HG02852 (cell line): ENCODE results near the gene NME3.
A peak's percentile ranks its signal among the peaks of the same experiment; 100 is the strongest.

ENCODE experiments used
- ATAC-seq: cut with Tn5 transposase; IDR thresholded peaks from one replicate; pipeline ENCODE4 v1.9.1; 2021; ENCODE audit warnings: mild to moderate bottlenecking, moderate library complexity; ENCODE audit not compliant: unreplicated experiment

The NME3 gene

DNA sequence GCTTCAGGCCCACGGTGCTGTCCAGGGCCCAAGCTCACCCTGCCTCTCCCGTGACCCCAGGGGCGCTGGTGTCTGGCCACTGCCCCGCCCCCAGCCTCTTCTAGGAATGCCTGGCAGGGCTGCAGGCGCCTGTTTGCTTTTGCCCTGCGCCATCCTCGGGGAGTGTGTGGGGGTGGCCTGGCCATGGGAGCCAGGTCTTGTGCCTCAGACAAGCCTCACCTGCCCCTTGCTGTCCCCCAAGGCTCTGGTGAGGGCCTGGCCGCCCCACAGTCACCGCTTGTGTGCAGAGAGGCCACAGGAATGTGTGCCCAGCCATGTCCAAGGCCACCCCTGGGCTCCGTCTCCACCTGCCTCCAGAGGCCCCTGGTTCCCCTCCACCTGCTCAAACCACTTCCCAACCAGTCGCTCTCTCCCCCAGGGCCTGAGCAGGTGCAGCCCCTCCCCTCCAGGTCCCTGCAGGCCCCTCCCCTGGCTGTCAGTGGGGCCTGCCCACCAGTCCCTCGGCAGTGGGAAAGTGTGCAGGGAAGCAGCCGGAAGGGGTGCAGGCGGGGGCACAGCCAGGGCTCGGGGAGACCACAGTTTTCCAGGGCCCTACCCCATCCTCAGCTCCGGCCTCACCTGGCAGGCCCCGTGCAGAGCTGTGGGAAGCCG lies 23.0 kb upstream of the NME3 start:
- ATAC-seq = no peak

DNA sequence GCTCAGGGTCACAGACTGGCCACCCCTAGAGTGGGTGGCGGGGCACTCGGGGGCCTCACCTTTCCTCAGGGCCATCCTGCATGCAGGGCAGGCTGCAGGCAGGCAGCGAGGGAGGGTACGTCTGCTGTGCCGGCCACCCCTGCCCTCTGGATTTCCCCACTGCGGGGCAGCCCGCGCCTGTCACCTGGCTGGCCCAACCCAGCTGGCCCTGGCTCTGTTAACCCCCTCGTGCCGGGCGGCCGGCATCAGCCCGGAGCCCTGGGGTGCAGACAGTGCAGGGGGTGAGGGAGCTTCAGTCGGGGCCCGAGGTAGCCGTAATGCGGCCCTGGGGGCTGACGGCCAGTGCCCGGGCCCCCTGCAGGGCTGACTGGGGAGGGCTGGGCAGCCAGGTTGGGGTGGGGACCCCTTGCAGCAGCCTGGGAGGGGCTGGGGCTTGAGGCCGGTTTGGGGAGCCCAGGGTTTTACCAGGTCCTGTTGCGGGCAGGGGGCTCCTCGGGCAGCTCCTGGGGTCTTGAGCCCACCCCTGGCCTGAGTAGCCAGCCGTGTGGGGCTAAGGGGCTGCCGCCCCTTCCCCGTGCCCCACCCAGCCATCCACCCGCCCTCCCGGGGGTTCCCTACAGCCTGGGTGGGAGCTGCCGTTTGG lies 22.4 kb upstream of the NME3 start, which contains the start of gene IGFALS:
IGFALS (minus strand) TSS at position 128 of the 643 bp plus-strand sequence; CDS start at position 75, 53 bp downstream.
- ATAC-seq = no peak

DNA sequence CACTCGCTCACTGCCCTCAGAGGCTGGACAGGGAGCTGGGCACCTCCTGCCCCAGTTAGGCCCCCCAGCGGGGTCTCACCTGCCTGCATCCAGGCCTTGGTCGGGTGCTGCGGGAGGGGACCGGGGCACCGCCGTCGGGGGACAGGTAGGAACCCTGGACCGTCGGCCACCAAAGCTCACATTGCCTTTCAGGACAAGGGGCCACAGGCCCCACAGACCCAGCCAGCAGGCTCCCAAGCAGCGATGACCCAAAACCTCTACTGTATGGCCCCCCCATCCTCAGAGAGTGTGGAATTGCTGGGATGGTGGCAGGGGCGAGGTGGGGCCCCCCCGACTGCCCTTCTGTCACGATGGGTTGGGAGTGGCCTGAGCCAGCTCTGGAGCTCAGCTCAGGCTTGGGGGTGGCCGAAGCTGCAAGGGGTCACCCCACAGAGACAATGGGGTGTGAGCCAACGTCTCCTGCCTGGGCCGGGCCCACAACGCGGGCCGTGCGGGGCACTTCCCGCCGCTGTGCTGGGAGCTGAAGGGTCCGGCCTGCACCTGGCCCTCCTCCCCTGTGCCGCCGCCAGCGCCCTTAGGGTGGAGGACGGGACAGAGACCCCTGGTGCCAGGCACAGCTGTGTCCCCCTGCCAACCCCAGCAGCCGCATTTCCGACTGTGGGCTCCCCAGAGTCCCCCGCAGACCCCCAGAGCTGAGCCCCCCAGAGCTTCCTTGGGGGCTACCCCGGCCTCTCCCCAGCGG lies 21.7 kb upstream of the NME3 start:
- no peak for ATAC-seq

DNA sequence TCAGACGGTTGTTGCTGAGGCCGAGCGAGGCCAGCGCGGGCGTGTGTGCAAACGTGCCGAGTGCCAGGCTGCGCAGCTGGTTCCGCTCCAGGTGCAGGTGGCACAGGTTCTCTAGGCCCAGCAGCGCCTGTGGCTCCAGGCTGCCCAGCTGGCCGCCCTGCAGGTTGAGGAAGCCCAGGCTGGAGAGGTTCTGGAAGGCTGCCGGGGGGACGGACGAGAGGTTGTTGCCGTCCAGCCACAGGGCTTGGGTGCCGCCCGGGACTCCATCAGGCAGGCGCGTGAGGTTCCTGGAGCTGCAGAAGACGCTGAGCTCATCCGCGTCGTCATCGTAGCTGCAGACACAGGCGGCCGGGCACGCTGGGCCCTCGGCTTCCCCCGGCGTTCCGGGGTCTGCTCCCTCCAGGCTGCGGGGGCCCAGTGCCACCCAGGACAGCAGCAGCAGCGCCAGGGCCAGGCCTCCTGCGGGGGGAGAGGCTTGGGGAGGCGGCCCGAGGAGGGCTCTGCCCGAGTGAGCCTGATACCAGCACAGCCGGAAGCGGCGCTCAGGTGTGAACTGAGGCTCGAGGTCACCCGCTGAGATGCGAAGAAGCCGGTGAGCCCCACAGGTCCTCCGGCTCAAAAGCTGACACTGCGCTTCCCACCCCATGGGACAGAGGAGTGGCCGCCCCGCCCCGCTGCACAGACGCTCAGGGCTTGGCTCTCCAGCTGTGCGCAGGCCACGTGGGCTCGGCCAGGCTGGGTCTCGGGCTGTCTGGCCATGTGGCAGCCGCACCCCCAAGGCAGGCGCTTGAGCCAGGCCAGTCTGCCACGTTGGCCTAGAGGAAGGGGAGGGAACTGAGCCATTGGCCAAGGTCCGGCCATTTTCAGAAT lies 20.8 kb upstream of the NME3 start:
- no peak for ATAC-seq

DNA sequence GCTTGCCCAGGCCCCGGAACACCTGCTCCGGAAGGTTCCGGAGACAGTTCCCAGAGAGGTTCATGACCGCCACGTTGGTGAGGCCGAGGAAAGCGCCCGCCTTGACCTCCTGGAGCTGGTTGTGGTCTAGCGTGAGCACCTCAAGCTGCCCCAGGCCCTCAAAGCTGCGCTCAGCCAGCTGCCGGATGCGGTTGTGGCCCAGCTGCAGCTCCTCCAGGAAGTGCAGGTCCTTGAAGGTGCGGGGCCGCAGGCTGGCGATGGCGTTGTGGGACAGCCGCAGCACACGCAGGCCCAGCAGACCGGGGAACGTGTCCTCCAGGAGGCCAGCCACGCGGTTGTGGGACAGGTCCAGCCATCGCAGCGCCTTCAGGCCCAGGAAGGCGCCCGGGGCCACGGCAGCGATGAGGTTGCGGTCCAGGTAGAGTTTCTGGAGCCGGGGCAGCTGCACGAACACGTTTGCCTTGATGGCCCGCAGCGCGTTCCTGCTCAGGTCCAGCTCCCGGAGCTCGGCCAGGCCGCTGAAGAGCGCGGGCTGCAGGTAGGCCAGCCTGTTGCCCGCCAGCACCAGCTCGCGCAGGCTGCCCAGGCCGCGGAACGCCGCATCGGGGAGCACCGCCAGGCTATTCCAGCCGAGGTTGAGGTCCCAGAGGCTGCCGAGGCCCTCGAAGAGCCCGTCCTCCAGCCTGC lies 20.1 kb upstream of the NME3 start:
- ATAC-seq = no peak

DNA sequence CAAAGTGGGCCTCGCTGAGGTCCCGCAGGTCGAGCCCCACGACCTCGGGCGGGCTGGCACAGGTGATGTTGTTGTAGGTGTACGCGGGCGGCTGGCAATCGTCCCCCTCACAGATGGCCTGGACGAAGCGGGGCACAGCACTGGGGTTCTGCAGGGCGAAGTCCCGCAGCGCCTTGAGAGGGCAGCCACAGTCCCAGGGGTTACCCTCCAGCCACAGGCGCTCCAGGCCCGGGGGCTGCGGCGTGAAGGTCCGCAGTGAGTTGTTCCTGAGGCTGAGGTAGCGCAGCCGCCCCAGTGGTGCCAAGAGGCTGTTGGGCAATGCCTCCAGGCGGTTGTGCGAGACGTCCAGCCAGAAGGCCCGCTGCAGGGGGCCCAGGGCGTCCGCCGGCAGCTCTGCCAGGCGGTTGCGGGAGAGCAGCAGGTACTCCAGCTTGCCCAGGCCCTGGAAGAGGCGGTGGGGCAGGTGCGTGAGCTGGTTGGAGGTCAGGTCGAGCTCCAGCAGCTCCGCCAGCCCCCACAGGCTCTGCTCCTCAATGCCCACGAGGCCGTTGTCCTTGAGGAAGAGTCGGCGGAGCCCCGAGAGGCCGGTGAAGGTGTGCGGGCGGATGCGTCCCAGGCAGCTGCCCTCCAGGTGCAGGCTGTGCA lies 19.4 kb upstream of the NME3 start:
- no peak for ATAC-seq

DNA sequence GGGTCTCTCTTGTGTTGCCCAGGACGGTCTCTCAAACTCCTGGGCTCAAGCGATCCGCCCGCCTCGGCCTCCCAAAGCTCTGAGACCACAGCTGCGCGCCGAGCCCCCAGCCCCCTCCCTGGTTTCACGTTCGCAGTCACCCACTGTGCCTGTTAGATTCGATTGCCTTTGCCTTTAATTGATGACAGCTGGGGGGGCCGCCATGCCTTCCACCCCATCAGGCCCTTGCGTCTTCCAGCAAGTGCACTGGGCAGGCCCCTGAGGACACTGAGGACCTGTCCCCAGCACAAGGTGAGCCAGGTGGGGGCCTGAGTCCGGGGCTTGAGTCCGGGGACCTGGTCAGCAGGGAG lies 18.9 kb upstream of the NME3 start:
- ATAC-seq = no peak

DNA sequence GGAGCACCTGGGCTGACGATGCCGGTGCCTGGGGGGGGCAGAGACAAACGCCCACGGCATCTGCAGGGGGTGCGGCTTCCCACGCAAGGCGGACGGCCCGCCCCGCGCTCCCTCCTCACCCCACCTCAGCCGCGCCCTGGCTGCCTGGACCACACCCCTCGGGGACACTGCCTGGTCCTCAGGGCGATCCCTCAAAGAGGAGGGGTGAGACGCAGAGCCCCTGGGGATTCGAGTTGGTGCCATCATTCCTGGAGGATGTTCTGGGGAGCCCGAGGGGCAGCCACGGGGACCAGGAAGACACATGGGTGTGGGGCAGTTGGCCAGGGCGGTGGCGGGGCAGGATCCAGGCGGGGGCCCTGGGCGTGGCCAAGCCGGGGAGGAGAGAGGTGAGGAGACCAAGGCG lies 18.3 kb upstream of the NME3 start:
- ATAC-seq = no peak

DNA sequence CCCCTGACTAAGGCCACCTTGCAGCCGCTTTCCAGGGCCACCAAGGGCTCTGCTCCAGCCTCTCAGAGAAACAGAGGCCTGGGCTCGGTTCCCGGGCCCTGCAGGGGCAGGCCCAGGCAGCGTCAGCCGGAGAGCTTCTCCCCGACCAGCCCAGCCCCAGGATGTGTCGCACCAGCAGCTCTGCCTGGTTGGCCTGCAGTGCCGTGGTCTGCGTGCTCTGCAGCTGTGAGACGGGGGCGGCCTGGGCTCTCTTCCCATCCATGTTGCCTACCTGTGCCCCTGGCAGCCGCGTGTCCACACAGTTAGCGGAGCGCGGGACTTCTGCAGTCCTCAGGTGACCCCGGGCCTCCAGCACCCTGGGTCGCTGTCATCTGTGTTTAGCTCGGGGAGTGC lies 17.4 kb upstream of the NME3 start:
- ATAC-seq = no peak

DNA sequence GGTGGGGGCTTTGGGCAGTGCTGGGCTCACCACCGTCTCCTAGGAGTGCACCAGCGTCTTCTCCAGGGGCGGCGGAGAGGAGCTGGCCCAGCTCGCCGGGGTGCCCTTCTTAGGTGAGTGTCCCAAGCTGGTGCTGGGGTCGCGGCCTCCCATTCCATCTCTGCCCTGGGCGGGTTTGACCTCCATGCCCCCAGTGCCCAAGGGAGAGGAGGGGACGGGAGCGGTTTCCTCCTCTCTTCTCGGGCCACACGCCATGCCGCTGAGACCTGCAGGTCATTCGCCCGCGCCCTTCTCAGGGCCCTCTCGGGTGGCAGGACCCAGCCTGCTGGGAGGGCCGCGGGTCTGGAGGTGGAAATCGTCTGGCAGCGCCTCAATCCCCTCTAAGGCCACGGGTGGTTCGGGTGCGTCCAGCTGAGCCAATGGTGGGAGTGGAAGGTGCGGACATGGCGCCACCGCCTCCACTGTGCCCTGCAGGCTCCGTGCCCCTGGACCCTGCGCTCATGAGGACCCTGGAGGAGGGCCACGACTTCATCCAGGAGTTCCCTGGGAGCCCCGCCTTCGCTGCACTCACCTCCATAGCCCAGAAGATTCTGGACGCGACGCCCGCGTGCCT lies 16.9 kb upstream of the NME3 start:
- ATAC-seq = no peak

DNA sequence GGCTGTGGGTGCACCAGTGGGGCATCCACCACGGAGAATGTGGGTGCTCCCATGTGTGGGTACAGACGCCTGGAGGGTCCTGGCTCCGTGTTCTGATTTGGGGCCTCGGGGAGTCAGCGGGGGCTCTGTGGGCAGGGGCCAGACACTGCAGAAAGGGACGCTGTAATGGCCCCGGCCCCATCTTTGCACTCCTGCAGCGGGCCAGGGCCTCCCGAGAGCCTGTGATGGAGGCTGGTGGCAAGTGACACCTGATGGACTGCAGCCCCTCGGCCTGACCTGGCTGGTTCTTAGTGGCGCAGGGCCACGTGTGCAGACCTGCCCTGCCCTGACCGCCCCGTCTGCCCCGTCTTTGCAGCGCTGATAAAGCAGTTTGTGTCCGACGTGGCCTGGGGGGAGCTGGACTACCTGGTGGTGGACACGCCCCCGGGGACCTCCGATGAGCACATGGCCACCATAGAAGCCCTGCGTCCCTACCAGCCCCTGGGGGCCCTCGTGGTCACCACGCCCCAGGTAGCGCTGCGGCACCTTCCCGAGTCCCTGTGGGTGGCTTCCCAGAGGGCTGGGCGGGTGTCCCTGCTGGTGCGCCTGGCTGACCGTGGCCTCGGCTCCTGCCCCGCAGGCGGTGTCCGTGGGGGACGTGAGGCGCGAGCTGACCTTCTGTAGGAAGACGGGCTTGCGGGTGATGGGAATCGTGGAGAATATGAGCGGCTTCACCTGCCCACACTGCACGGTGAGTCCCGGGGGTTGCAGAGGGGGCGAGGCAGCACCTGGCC lies 16.2 kb upstream of the NME3 start:
- no peak for ATAC-seq

DNA sequence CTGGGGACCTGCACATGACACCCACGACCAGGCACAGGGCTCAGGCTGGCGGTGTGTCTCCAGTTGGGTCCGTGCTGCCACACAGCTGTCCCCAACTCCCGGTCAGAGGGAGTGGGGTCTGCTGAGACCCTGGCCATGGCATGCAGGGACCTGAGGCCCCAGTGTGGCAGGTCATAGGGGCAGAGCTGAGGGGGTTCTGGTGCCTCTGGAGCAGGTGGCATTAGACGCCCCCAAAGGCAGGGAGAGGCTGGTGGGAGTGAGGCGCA lies 15.6 kb upstream of the NME3 start:
- ATAC-seq = no peak

DNA sequence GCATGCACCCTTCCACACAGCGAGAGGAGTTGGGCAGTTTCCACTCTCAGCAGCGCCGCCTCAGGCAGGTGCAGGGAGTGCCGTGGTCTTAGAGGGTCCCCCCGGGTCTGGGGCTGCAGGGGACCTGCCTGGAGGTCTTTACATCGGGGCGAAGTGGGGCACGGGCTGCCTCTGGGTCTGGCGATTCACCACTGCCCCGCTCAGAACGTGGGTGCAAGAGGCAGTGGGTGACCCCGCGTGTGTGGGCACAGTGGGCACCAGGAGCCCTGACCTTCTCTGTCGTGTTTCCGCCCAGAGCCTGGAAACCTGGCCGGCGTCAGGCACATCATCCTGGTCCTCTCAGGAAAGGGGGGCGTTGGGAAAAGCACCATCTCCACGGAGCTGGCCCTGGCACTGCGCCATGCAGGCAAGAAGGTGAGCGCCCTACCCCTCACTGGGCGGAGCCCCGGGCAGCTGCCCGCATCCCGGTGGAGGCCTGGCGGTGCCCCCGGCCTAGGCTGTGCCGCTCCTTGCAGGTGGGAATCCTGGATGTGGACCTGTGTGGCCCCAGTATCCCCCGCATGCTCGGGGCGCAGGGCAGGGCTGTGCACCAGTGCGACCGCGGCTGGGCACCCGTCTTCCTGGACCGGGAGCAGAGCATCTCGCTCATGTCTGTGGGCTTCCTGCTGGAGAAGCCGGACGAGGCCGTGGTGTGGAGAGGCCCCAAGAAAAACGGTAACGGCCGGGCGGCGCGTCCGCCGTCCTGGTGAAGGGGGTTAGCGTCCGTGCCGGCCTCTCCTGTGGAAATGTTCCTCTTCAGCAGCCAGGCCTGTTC lies 15.1 kb upstream of the NME3 start:
- no peak for ATAC-seq

DNA sequence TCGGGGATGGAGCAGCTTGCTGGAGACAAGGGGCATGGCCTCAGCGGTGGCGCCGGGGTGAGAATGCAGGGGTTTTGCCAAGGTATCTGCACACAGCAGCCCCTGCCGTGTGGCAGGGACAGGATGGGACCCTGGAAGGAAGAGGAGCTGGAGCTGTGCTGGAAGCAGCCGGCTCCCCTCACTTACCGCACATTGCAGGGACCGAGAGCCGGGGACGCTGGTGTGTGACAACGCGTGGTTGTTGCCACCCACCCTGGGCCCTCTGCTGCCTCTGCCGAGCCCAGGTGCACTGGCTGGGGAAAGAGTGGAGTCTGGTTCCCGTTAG lies 14.5 kb upstream of the NME3 start:
- ATAC-seq = no peak

DNA sequence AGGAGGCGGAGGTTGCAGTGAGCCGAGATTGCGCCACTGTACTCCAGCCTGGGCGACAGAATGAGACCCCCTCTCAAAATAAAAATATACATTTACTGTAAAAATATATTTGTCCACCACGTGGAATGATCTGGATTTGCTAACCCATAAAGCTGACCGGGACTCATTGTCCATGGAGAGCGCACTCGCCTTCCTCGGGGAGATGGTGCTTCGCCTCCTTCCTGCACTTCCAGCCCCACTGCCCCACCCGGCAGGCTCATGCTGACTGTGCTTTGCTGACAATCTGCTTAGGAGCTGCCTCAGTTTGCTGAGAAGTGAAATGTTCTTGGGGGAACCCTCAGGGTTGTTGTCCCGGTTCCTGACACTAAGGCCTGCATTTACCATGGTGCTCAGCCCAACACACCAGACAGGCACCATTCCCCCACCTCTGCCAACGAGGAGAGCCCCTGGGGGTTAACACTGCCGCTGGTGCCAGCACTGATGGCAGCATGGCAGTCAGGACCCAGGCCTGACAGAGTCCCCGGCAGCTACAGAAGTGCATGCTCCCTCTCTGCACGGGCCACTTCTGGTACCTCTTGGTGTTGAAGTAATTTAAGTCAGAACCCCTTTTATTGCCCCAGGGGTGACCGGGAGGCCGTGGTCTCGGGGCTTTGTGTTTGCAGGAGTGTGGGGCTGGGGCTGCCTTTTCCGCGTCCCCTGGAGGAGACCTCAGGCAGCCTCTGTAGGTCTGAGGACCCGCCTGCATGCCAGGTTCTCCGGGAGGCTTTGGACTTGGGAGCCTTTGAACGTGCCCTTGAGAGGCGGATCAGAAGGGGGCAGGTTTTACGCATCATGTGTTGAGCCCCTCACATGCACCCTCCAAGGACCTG lies 13.9 kb upstream of the NME3 start:
- ATAC-seq = no peak

DNA sequence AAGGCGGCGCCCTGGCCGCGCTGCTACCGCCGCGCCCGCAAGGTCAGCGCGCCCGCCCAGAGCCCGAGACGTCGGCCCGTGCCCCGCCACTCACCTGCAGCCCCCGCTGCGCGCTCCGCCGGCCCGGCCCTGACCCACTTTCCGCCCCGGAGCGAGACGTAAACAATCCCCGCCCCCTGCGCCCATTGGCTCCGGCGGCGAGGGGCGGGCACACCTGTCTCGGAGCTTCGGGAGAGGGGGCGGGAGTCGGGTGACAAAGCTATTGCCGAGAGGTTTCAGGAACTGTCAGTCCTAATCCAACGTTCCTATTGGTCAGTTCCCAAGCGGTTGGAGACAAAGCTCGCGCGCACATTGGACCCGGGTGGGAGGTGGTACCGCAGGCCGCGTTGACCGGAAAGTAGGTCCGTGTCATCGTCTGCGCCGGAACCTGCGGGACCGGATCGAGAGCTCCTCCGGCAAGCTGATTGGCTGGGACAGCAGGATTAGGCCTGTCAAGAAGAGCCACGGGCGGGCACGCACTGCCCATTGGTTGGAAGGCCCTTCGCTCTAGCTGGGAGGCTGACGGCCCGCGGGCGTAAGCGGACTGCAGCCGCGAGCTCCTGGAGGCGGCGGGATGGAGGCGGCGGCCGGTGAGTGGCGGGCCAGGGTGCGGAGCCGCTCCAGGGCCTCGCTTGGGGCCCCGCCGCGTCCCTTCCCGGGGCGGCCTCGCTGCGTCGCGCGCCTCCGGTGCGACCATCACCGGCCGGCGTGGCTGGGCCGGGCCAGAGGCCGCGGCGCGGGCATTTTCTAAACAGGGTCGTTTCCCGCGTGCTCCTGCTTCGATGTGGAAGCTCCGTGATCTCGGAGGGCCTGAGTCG lies 11.3 kb upstream of the NME3 start, which contains the start of the genes NUBP2 and SPSB3:
NUBP2 (plus strand) TSS at position 553 of the 857 bp plus-strand sequence; CDS start at position 614, 61 bp downstream.
SPSB3 (minus strand) TSS at position 164 of the 857 bp plus-strand sequence. CDS start 1,088 bp downstream, outside the sequence.
- ATAC-seq = peak; percentile 86
